ENCODE results near the gene MMP21.

- TF ChIP-seq EZH2 (IDR thresholded peaks at IDR 0.05; ENCODE audit: insufficient read depth, poor library complexity, severe bottlenecking): no peak
- no peak for TF ChIP-seq EZH2phosphoT487 (IDR thresholded peaks at IDR 0.05; ENCODE audit: insufficient read depth, low read depth)
These were observed 2.9 kb upstream of the MMP21 start for GRCh38 chr10:125778556-125778955.
